ENCODE results near the gene ATP5F1B. TPM values are rescaled to one million over a fixed set of nuclear protein-coding genes. Genes with fewer than 3 reads are reported as not detected.

ATP5F1B gene
- total RNA-seq, 4 donors from 2014 or later = 360 to 457 (median 395) TPM

- H3K4me3 ChIP-seq (ENCODE audit: low read depth, poor library complexity, severe bottlenecking) = no peak overlapping the region
- intact Hi-C loops (cut with DNase I; ENCODE audit: low total_unique reads) = no loop called here
- DNase-seq (ENCODE audit: low spot score in 2 of 2) = no peak
- WGBS, 2 donors = 69 to 74% methylated on average over 8 of the region's 8 CpGs
- TF ChIP-seq CTCF (IDR thresholded peaks at IDR 0.05) (no peak), POLR2A (IDR thresholded peaks at IDR 0.05) (no peak)
Observed at GRCh38 chr12:56614627-56615026, 31.2 kb downstream of the ATP5F1B start.

DNA sequence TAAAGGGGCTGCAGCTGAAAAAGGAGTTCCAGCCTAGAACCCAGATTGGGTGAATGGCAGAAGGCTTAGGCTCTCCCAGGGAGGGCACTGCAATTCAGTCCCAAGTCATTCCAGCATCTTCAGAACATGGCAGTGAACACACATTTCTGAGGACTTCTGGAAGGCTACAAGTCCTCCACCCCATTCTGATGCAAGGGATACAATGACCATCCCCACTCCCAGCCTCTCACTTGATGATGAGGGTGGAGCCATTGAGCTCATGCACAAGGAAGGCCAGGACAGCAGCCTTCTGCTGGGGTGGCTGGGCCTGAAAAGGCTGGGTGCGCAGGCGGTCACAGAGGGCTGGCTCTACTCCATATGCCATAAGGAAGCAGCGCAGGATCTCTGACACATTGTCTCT lies 41.4 kb downstream of the ATP5F1B start:
- DNase-seq (ENCODE audit: low spot score in 2 of 2) = no peak
- TF ChIP-seq CTCF (IDR thresholded peaks at IDR 0.05) = no peak
- TF ChIP-seq POLR2A (IDR thresholded peaks at IDR 0.05) = no peak
- 98% methylated on average over 3 of the region's 3 CpGs for WGBS, 2 donors
- intact Hi-C loops (cut with DNase I; ENCODE audit: low total_unique reads) = no loop called here
- no peak overlapping the region for H3K4me3 ChIP-seq (ENCODE audit: low read depth, poor library complexity, severe bottlenecking)

- no peak overlapping the region for H3K4me3 ChIP-seq (ENCODE audit: low read depth, poor library complexity, severe bottlenecking)
- TF ChIP-seq POLR2A (IDR thresholded peaks at IDR 0.05) = no peak
- no peak for TF ChIP-seq CTCF (IDR thresholded peaks at IDR 0.05)
- intact Hi-C loops (cut with DNase I; ENCODE audit: low total_unique reads) = no loop called here
- DNase-seq (ENCODE audit: low spot score in 2 of 2) = no peak
- 78 to 79% methylated on average over 3 of the region's 3 CpGs for WGBS, 2 donors
Observed at GRCh38 chr12:56602239-56602638, 43.5 kb downstream of the ATP5F1B start.

DNA sequence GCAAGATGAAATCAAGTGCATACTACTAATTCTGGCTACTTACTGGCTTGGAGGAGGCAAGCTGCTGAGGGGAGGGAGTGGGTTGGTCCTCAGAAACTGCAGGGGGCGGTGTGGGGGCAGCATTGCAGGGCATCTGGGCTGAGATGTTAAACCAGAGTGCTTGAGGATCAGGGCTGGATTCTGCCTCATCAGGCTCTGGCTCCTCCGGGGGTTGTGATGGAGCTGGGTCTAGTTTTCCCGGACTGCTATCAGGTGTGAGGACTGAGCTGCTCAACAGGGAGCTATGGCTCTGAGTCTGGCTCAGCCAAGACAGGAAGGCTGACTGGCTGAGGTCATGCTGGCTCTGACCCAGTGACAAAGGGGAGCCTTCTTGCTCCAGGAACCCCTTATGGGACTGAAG lies 44.3 kb downstream of the ATP5F1B start:
- intact Hi-C loops (cut with DNase I; ENCODE audit: low total_unique reads) = no loop called here
- 64 to 79% methylated on average over 1 to 3 of the region's 3 CpGs for WGBS, 2 donors
- H3K4me3 ChIP-seq (ENCODE audit: low read depth, poor library complexity, severe bottlenecking) = no peak overlapping the region
- no peak for DNase-seq (ENCODE audit: low spot score in 2 of 2)
- TF ChIP-seq CTCF (IDR thresholded peaks at IDR 0.05) = no peak
- TF ChIP-seq POLR2A (IDR thresholded peaks at IDR 0.05) = no peak

GRCh38 chr12:56600753-56601152 lies 45.0 kb downstream of the ATP5F1B start:
- TF ChIP-seq CTCF (IDR thresholded peaks at IDR 0.05) (no peak), POLR2A (IDR thresholded peaks at IDR 0.05) (no peak)
- no peak overlapping the region for H3K4me3 ChIP-seq (ENCODE audit: low read depth, poor library complexity, severe bottlenecking)
- intact Hi-C loops (cut with DNase I; ENCODE audit: low total_unique reads) = no loop called here
- 69 to 92% methylated on average over 6 of the region's 6 CpGs for WGBS, 2 donors
- DNase-seq (ENCODE audit: low spot score in 2 of 2) = no peak

DNA sequence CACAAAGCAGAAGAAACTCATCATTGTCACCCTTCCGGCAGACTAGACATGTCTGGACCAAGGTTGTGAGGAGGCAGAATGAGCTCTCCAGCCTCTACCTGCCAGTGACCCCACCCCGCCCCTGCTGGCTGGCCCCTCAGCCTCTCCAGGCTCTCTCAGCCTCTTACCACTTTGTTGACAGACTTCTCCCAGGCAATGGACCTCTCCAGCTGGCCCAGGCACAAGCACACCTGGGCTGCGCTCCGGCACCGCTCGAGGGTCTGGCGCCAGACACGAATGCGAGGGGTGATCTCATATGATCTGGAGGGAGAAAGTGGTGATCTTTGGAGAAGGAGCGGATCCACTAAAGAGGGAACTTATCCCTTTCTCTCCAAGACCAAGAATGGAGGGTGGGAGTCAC lies 46.0 kb downstream of the ATP5F1B start:
- intact Hi-C loops (cut with DNase I; ENCODE audit: low total_unique reads) = no loop called here
- H3K4me3 ChIP-seq (ENCODE audit: low read depth, poor library complexity, severe bottlenecking) = no peak overlapping the region
- no peak for DNase-seq (ENCODE audit: low spot score in 2 of 2)
- WGBS, 2 donors = 63 to 72% methylated on average over 10 of the region's 10 CpGs
- TF ChIP-seq CTCF (IDR thresholded peaks at IDR 0.05) (no peak), POLR2A (IDR thresholded peaks at IDR 0.05) (no peak)

All from lower leg skin (tissue), 4 donors.